NB4 (cell line): ENCODE measurements around the gene PHF2.

Experiments
- DNase-seq: peaks from one replicate; pipeline ENCODE4 v3.0.0; 2010; ENCODE audit warnings: low read depth
- H3K4me3 ChIP-seq: one replicate; pipeline ENCODE4 v1.5.1; 2011; ENCODE audit warnings: mild to moderate bottlenecking, low read depth, low read length, moderate library complexity
- CTCF ChIP-seq: IDR thresholded peaks from one replicate; pipeline ENCODE4 v1.5.1; 2012; ENCODE audit warnings: low read depth, low read length
- MYC ChIP-seq: IDR thresholded peaks from 2 replicates; pipeline ENCODE4 v1.6.1; 2011; ENCODE audit warnings: low read depth, low read length
- POLR2A ChIP-seq: IDR thresholded peaks from 2 replicates; pipeline ENCODE4 v1.6.1; 2011; ENCODE audit warnings: mild to moderate bottlenecking; ENCODE audit not compliant: insufficient read length; ENCODE audit errors: extremely low read depth
- TF ChIP-seq, protein P1 (sequence below): IDR thresholded peaks from 2 replicates; pipeline ENCODE4 v1.6.1; 2011; ENCODE audit warnings: low read depth, low read length

PHF2 gene

GRCh38 chr9:93659837-93660177, 83.4 kb downstream of the PHF2 start:
- no peak overlapping the region for H3K4me3 ChIP-seq
- TF ChIP-seq, protein P1, sequence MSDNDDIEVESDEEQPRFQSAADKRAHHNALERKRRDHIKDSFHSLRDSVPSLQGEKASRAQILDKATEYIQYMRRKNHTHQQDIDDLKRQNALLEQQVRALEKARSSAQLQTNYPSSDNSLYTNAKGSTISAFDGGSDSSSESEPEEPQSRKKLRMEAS = no peak
- TF ChIP-seq POLR2A = no peak
- no peak for TF ChIP-seq CTCF
- TF ChIP-seq MYC = no peak
- peak; percentile 16 for DNase-seq

- TF ChIP-seq POLR2A (no peak), CTCF (no peak), MYC (no peak)
- TF ChIP-seq, protein P1 = no peak
- no peak overlapping the region for H3K4me3 ChIP-seq
- no peak for DNase-seq
Observed at GRCh38 chr9:93660352-93661046, 84.1 kb downstream of the PHF2 start.

GRCh38 chr9:93661591-93661990, 85.2 kb downstream of the PHF2 start:
- H3K4me3 ChIP-seq = no peak overlapping the region
- no peak for DNase-seq
- TF ChIP-seq, protein P1 = no peak
- no peak for TF ChIP-seq CTCF
- no peak for TF ChIP-seq POLR2A
- no peak for TF ChIP-seq MYC

- no peak for TF ChIP-seq CTCF
- no peak for TF ChIP-seq MYC
- TF ChIP-seq, protein P1 = no peak
- TF ChIP-seq POLR2A = no peak
- no peak for DNase-seq
- no peak overlapping the region for H3K4me3 ChIP-seq
Observed at GRCh38 chr9:93662016-93662638, 85.7 kb downstream of the PHF2 start.

- DNase-seq = no peak
- no peak overlapping the region for H3K4me3 ChIP-seq
- no peak for TF ChIP-seq MYC
- TF ChIP-seq POLR2A = no peak
- TF ChIP-seq CTCF = no peak
- TF ChIP-seq, protein P1 = no peak
Observed at GRCh38 chr9:93662952-93663572, 86.7 kb downstream of the PHF2 start.
